ENCODE results near the gene TSC2. TPM values are rescaled to one million over a fixed set of nuclear protein-coding genes. Genes with fewer than 3 reads are reported as not detected.
"Not testable (repeated sequence)": the region's sequence is repeated elsewhere in the genome, so short reads cannot be mapped to it uniquely, and the experiment has no call there.

TSC2 gene
- total RNA-seq, 1 experiment from 2014 or later = 134 TPM

DNA sequence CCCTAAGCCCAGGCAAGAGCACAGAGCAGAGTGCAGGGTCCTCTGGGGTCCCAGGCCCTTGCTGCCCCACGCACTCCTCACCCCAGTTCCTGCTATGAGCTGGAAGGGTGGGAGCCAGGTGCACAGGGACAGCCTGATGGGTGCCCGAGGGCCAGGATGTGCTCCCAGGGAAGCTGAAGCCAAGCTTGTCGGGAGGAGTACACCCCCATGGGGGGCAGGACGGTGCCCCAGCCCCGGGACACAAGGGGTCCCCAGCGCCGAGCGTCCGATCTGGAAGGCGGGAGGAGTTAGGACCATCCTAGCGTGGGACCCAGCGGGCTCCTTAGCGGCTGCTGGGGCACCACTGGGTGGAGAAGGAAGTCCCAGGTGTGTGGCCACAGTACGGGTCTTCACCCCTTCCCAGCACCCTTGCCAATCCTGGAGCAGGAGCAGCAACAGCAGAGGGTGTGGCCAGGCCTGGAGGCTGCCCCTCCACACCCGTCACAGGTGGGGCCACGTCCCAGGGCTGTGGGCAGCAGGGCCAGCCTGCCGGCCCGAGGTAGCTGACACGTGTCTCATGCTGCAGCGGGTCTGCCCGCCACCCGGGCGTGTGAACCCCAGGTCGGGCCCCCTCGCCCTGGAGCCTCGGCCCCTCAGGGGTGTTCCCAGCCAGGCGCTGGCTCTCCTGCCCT lies 76.1 kb downstream of the TSC2 start:
- DNase-seq (ENCODE audit: low spot score); H3K27me3 Mint-ChIP-seq (ENCODE audit: low read depth); H3K36me3 Mint-ChIP-seq; ATAC-seq; H3K4me3 Mint-ChIP-seq; H3K27ac Mint-ChIP-seq; H3K9me3 Mint-ChIP-seq; POLR2A ChIA-PET: not testable (repeated sequence)
- H3K4me1 Mint-ChIP-seq = peaks cover 21% of the 10 kb centered on the region
- CTCF ChIA-PET = interaction anchor here (2.2 kb wide), 1 partner anchor 120 kb away, joined by 8 read pairs; no protein-coding TSS in a partner anchor

DNA sequence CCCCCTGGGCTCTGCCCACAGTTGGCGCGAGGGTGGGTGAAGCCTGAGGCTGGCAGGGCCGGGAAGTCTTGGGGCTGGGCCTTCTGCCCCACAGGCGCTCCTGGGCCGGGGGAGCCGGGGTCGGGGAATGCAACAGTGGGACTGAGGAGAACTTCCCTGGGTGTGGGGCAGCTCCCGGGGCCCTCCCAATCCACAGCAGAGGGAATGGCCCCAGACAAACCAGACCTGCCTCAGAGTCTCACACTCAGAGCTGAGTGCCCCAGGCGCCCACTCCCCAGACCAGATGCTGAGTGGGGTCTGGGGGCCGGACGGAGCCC lies 76.5 kb downstream of the TSC2 start:
- H3K4me3 Mint-ChIP-seq; H3K9me3 Mint-ChIP-seq; H3K27me3 Mint-ChIP-seq (ENCODE audit: low read depth); DNase-seq (ENCODE audit: low spot score); ATAC-seq; H3K27ac Mint-ChIP-seq; H3K36me3 Mint-ChIP-seq: not testable (repeated sequence)
- H3K4me1 Mint-ChIP-seq = peaks cover 21% of the 10 kb centered on the region
- POLR2A ChIA-PET = interaction anchor here (0.6 kb wide), 1 partner anchor 108 kb away, joined by 3 read pairs; no protein-coding TSS in a partner anchor
- CTCF ChIA-PET = interaction anchor here (2.2 kb wide), 1 partner anchor 120 kb away, joined by 8 read pairs; no protein-coding TSS in a partner anchor

DNA sequence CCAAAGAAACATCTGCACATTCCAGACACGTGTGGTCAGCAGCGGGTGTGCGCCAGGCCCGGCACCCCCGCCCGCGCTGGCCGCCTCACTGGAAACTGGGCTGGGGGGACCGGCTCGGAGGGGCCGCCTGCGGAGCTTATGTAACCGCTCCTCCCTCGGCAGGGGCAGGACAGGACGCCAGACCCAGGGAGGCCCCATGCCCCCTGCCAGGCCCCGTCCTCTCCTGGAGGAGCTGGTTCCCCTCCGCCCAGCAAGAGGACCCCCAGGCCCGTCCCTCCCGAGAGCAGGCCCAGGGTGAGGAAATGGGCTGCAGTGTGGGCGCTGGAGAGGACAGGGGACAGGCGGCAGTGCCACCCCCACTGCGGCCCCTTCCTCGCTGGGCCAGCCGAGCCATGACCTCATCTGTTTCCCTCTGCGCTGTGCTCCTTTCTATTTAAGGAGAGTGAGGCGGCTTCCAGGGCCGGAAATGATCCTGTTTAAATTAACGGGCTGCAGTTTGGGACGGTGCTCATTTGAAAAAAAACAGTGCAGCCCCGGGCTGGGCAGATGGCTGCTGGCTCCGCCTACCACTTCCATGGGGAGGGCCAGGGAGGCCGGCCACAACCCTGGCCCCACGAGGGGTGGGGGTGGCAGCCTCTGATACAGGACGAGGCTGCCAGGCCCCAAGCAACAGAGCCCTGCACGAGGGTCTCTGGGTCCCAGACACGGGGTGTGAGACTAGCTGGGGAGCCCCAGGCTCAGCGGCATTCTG lies 77.1 kb downstream of the TSC2 start:
- DNase-seq (ENCODE audit: low spot score) = not testable (repeated sequence)
- peak; percentile 11 for ATAC-seq

DNA sequence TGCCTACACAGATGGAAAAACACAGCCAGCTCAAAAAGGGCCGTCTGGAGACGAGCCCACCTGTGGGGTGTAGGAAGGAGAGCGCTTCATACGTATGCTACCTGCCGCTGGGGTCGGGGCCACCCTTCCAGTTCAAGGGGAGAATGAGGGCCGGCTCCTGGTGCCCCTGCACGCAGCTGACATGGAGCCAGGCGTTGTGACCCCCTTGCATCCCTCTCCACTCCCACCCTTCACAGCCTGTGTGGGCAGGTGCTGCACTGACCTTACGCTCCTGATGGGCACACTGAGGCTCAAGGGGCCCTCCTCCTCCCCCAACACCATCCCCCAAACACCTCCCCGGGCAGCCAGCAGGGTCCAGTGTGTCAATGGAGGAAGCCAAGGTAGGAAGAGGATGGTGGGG lies 77.8 kb downstream of the TSC2 start:
- DNase-seq (ENCODE audit: low spot score); H3K9me3 Mint-ChIP-seq; H3K27me3 Mint-ChIP-seq (ENCODE audit: low read depth); ATAC-seq; H3K36me3 Mint-ChIP-seq; POLR2A ChIA-PET: not testable (repeated sequence)
- peak overlapping the region; percentile 97 for H3K27ac Mint-ChIP-seq
- peak overlapping the region; percentile 31; the same call in 1 of the 2 replicates for H3K4me3 Mint-ChIP-seq
- CTCF ChIA-PET = interaction anchor here (1.2 to 2.2 kb wide), 2 partner anchors 15 to 122 kb away, joined by 7 to 8 read pairs; no protein-coding TSS in a partner anchor
- H3K4me1 Mint-ChIP-seq = peaks cover 21% of the 10 kb centered on the region

More for the DNA sequence above, 77.1 kb downstream of the TSC2 start:
- not testable (repeated sequence) for H3K36me3 Mint-ChIP-seq; H3K9me3 Mint-ChIP-seq; H3K27me3 Mint-ChIP-seq (ENCODE audit: low read depth)
- POLR2A ChIA-PET = interaction anchor here (0.6 kb wide), 1 partner anchor 108 kb away, joined by 3 read pairs; no protein-coding TSS in a partner anchor
- Mint-ChIP-seq H3K27ac (peak overlapping the region; percentile 97), H3K4me1 (peaks cover 21% of the 10 kb centered on the region), H3K4me3 (peak overlapping the region; percentile 31)
- CTCF ChIA-PET = interaction anchor here (0.6 to 2.2 kb wide), 3 partner anchors 16 to 464 kb away, joined by 4 to 8 read pairs (median 7); no protein-coding TSS in a partner anchor

DNA sequence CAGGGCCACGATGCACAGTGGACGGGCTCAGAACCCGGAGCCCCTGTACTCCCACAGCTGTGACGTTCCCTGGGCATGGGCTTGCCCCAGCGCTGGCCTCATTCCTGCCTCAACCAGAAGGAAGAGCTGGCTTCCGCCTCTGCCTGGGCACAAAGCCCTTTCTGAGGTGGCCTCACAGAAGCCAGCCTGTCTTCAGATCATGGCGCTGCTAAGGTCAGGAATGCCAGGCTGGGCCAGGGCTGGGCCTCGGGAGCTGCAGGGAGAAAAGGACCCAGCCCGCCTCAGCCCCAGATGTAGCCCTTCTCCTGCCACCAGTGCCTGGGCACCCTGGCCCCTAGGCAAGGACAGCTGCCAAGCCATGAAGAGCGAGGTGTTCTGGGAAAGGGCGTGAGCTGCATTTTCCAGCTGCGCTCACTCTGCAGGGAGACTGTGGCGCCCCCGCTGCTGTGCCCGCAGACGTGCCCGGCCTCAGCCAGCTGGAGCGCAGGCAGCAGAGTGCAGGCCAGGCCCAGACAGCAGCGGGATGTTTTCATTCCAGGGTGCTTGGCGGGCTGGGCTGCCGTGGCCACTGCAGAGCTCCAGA lies 78.5 kb downstream of the TSC2 start:
- CTCF ChIA-PET = interaction anchor here (1.0 kb wide), 1 partner anchor 14 kb away, joined by 3 read pairs; no protein-coding TSS in a partner anchor
- DNase-seq (ENCODE audit: low spot score); ATAC-seq; H3K27me3 Mint-ChIP-seq (ENCODE audit: low read depth); H3K36me3 Mint-ChIP-seq; H3K9me3 Mint-ChIP-seq; POLR2A ChIA-PET; H3K4me3 Mint-ChIP-seq: not testable (repeated sequence)
- peak overlapping the region; percentile 74; the same call in 1 of the 2 replicates for H3K27ac Mint-ChIP-seq
- H3K4me1 Mint-ChIP-seq = peaks cover 21% of the 10 kb centered on the region

DNA sequence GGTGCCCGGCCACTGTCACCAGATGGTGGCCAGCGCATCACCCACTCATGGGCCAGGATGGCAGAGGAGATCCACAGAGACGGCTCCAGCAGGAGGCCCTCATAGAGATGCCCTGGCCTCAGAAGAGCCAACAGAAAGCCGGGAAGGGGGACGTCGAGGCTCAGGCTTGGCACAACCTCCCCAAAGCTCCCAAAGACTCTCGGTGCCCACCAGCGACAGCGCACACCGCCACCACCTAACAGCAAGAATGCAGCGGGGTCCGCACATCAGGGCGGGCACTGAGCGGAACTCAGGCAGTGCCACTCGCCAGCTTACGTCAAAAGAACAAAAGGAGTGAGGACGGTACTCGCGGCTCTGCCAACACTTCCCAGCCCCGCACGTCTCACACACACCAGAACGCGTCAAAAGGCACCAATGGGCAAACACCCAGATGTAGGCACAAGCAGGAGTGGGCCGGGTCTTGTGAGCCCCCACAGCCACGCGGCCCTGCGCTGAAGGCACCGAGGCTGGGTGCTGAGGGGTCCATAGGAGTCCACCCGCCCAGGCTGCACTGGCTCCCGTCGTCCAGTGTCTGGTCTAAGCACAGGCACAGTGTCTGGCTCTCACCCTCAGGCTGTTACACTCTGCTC lies 79.3 kb downstream of the TSC2 start:
- POLR2A ChIA-PET; H3K9me3 Mint-ChIP-seq; ATAC-seq; H3K27me3 Mint-ChIP-seq (ENCODE audit: low read depth); H3K36me3 Mint-ChIP-seq; DNase-seq (ENCODE audit: low spot score); H3K4me3 Mint-ChIP-seq: not testable (repeated sequence)
- CTCF ChIA-PET = interaction anchor here (1.0 kb wide), 1 partner anchor 14 kb away, joined by 3 read pairs; no protein-coding TSS in a partner anchor
- Mint-ChIP-seq H3K27ac (peak overlapping the region; percentile 94), H3K4me1 (peaks cover 21% of the 10 kb centered on the region)

DNA sequence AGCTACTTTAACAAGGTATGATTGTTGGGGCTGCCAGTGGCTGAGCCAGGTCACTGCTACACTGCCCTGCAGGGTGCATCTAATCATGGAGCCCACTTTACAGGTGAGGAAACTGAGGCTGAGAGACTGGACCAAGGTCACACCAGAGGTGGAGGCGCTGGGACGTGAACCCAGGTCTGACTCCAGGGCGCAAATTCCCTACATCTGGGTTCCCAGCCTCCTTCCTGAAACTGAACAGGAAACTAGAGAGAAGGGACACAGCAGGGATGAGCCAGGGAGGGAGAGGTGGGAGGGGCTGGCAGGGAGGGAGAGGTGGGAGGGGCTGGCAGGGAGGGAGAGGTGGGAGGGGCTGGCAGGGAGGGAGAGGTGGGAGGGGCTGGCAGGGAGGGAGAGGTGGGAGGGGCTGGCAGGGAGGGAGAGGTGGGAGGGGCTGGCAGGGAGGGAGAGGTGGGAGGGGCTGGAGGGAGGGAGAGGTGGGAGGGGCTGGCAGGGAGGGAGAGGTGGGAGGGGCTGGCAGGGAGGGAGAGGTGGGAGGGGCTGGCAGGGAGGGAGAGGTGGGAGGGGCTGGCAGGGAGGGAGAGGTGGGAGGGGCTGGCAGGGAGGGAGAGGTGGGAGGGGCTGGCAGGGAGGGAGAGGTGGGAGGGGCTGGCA lies 80.0 kb downstream of the TSC2 start:
- POLR2A ChIA-PET = interaction anchor here (0.6 kb wide), 1 partner anchor 13 kb away, joined by 5 read pairs; no protein-coding TSS in a partner anchor
- H3K36me3 Mint-ChIP-seq; H3K27me3 Mint-ChIP-seq (ENCODE audit: low read depth); H3K9me3 Mint-ChIP-seq; CTCF ChIA-PET; H3K4me3 Mint-ChIP-seq: not testable (repeated sequence)
- H3K4me1 Mint-ChIP-seq = peaks cover 21% of the 10 kb centered on the region
- DNase-seq (ENCODE audit: low spot score) (peak; percentile 51), ATAC-seq (peak; percentile 46)
- TF ChIP-seq, protein P1, sequence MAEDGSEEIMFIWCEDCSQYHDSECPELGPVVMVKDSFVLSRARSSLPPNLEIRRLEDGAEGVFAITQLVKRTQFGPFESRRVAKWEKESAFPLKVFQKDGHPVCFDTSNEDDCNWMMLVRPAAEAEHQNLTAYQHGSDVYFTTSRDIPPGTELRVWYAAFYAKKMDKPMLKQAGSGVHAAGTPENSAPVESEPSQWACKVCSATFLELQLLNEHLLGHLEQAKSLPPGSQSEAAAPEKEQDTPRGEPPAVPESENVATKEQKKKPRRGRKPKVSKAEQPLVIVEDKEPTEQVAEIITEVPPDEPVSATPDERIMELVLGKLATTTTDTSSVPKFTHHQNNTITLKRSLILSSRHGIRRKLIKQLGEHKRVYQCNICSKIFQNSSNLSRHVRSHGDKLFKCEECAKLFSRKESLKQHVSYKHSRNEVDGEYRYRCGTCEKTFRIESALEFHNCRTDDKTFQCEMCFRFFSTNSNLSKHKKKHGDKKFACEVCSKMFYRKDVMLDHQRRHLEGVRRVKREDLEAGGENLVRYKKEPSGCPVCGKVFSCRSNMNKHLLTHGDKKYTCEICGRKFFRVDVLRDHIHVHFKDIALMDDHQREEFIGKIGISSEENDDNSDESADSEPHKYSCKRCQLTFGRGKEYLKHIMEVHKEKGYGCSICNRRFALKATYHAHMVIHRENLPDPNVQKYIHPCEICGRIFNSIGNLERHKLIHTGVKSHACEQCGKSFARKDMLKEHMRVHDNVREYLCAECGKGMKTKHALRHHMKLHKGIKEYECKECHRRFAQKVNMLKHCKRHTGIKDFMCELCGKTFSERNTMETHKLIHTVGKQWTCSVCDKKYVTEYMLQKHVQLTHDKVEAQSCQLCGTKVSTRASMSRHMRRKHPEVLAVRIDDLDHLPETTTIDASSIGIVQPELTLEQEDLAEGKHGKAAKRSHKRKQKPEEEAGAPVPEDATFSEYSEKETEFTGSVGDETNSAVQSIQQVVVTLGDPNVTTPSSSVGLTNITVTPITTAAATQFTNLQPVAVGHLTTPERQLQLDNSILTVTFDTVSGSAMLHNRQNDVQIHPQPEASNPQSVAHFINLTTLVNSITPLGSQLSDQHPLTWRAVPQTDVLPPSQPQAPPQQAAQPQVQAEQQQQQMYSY (CRISPR knock-in tag; IDR thresholded peaks at IDR 0.05) = peak; percentile 93
- peak overlapping the region; percentile 94 for H3K27ac Mint-ChIP-seq

DNA sequence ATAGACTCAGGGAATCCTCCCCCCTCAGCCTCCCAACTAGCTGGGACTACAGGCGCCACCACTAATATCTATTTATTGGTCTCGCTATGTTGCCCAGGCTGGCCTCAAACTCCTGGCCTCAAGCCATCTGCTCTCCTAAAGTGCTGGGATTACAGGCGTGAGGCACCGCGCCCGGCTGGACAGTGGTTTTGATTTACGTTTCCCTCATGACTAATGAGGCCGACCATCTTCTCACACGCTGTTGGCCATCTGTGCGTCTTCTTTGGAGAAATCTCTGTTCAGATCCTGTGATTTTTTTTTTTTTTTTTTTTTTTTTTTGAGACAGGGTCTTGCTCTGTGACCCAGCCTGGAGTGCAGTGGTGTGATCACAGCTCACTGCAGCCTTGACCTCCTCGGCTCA lies 81.5 kb downstream of the TSC2 start:
- CTCF ChIA-PET, POLR2A ChIA-PET: not testable (repeated sequence)

DNA sequence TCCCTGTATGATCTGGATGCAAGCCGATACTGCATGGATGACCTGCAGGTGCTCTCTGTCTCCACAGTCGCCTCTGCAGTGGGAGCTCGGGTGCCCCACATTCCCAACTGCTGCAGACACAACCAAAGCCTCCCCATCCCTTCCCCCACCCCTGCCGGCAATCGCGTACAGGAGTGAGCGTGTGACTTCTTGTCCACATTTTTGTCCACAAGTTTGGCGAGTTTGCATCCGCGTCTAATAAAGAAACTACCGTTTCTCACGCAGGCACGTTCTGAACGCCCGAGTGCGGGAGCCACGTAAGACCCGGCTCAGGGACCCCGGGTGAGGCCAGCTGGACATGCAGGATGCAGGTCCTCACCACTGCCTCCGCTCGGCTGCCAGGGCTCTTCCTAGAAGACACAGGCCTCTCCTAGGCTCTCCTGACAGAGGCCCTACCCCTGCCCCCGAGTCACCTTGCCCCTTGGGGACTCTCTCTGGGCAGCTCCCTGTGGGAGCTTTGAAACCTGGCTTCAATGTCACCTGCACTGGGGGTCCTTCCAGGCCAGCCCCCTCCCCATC lies 82.2 kb downstream of the TSC2 start:
- H3K4me3 Mint-ChIP-seq; ATAC-seq; H3K9me3 Mint-ChIP-seq; H3K27me3 Mint-ChIP-seq (ENCODE audit: low read depth); H3K36me3 Mint-ChIP-seq; DNase-seq (ENCODE audit: low spot score); POLR2A ChIA-PET; H3K27ac Mint-ChIP-seq; CTCF ChIA-PET: not testable (repeated sequence)
- peaks cover 20% of the 10 kb centered on the region for H3K4me1 Mint-ChIP-seq

More for the DNA sequence above, 81.5 kb downstream of the TSC2 start:
- ATAC-seq; H3K27ac Mint-ChIP-seq; DNase-seq (ENCODE audit: low spot score); H3K9me3 Mint-ChIP-seq; H3K36me3 Mint-ChIP-seq; H3K27me3 Mint-ChIP-seq (ENCODE audit: low read depth): not testable (repeated sequence)
- H3K4me3 Mint-ChIP-seq = peak overlapping the region; percentile 73; the same call in 1 of the 2 replicates
- peaks cover 21% of the 10 kb centered on the region for H3K4me1 Mint-ChIP-seq
